GM21381 (cell line): ENCODE measurements around the gene SLC5A8.
"Not testable (repeated sequence)": the region's sequence is repeated elsewhere in the genome, so short reads cannot be mapped to it uniquely, and the experiment has no call there.

Experiments
- ATAC-seq: cut with Tn5 transposase; IDR thresholded peaks from one replicate; pipeline ENCODE4 v1.9.1; 2021; ENCODE audit warnings: mild to moderate bottlenecking, moderate library complexity; ENCODE audit not compliant: unreplicated experiment

Gene SLC5A8

GRCh38 chr12:101172316-101172715, 37.7 kb downstream of the SLC5A8 start:
- ATAC-seq = no peak

DNA sequence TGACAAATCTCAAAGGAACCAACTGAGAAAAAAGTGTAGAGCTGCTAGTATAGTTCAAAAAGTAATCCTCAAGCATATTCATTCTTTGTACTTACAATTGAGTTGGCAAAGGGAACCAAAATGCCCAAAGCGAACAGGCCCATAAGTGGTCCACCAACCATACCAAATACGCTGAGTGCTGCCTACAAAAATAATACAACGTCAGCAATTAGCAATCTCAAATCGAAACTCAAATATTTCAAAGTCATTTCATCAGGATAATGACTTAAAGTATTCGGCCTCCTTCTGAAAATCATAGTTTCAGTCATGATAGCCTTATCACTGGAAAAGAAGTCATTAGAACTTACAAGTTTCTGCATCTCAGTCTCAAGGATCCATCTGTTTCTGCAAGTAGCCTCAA, 42.0 kb downstream of the SLC5A8 start:
- no peak for ATAC-seq

GRCh38 chr12:101166866-101167265, 43.2 kb downstream of the SLC5A8 start:
- ATAC-seq = no peak

- no peak for ATAC-seq
Observed at GRCh38 chr12:101165319-101165718, 44.7 kb downstream of the SLC5A8 start.

DNA sequence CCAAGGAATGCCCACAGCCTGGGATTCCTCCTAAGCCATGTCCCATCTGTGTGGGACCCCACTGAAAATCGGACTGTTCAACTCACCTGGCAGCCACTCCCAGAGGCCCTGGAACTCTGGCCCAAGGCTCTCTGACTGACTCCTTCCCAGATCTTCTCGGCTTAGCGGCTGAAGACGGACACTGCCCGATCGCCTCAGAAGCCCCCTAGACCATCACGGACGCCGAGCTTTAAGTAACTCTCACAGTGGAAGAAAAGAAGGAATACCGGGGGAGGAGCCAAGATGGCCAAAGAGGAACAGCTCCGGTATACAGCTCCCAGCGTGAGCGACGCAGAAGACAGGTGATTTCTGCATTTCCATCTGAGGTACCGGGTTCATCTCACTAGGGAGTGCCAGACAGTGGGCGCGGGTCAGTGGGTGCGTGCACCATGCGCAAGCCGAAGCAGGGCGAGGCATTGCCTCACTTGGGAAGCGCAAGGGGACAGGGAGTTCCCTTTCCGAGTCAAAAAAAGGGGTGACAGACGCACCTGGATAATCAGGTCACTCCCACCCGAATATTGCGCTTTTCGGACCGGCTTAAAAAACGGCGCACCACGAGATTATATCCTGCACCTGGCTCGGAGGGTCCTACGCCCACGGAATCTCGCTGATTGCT, 64.1 kb downstream of the SLC5A8 start:
- ATAC-seq = not testable (repeated sequence)

- ATAC-seq = no peak
Observed at GRCh38 chr12:101127521-101128219, 82.4 kb downstream of the SLC5A8 start.

GRCh38 chr12:101117842-101118241, 92.2 kb downstream of the SLC5A8 start:
- ATAC-seq = no peak

DNA sequence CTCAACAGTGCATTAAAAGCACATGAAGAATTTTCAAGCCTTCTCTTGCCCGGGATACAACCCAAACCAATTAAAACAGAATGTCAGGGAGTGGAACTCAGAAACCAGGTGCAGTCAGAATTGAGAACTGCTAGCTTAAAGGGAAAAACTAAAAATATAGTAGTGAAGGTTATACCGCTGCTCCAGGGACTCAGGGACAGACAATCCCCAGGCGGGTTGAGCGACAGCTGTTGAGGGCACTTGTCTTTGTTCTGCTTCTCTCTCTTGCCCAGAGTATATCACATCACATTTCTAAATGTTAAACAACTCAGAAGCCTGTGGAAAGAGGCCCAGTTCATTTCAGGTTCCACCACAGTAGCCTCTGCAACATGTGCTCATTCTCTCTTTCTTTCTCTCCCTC, 93.1 kb downstream of the SLC5A8 start:
- ATAC-seq = no peak

GRCh38 chr12:101115326-101115725, 94.7 kb downstream of the SLC5A8 start:
- peak; percentile 58 for ATAC-seq

- ATAC-seq = no peak
Observed at GRCh38 chr12:101111441-101111840, 98.6 kb downstream of the SLC5A8 start.

GRCh38 chr12:101110866-101111265, 99.2 kb downstream of the SLC5A8 start:
- no peak for ATAC-seq

DNA sequence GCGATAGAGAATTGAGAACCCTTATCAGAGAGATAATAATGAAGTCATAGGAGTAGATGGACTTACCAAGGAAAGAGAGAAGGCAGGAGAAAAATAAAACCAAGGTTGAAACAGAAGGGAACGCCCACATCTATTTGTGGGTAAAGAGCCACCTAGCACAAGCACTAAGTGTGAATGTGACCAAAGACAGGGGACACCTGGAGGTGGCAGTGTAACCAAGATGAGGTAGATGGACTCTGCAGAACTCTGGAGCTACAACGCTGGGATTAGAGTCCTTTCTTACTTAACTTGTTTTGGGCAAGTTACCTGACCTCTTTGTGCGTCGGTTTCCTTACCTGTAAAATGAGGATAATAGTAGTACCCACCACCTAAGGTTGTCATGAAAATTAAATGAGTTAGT, 101.9 kb downstream of the SLC5A8 start:
- no peak for ATAC-seq

- no peak for ATAC-seq
Observed at GRCh38 chr12:101107032-101107763, 102.8 kb downstream of the SLC5A8 start.
